AG10803 (cell line): ENCODE results near the gene UBE2G2.

ENCODE experiments used
- DNase-seq: peaks from one replicate; pipeline ENCODE4 v3.0.0; 2010; ENCODE audit warnings: low read depth
- H3K4me3 ChIP-seq: 2 replicates; pipeline ENCODE4 v1.5.1; 2011; ENCODE audit warnings: mild to moderate bottlenecking, low read length, control low read depth
- TF ChIP-seq, protein P1 (sequence below): conservative IDR thresholded peaks from 2 replicates; pipeline ENCODE4 v1.5.1; 2011; ENCODE audit warnings: mild to moderate bottlenecking, low read length, control low read depth, inconsistent platforms

The UBE2G2 gene

DNA sequence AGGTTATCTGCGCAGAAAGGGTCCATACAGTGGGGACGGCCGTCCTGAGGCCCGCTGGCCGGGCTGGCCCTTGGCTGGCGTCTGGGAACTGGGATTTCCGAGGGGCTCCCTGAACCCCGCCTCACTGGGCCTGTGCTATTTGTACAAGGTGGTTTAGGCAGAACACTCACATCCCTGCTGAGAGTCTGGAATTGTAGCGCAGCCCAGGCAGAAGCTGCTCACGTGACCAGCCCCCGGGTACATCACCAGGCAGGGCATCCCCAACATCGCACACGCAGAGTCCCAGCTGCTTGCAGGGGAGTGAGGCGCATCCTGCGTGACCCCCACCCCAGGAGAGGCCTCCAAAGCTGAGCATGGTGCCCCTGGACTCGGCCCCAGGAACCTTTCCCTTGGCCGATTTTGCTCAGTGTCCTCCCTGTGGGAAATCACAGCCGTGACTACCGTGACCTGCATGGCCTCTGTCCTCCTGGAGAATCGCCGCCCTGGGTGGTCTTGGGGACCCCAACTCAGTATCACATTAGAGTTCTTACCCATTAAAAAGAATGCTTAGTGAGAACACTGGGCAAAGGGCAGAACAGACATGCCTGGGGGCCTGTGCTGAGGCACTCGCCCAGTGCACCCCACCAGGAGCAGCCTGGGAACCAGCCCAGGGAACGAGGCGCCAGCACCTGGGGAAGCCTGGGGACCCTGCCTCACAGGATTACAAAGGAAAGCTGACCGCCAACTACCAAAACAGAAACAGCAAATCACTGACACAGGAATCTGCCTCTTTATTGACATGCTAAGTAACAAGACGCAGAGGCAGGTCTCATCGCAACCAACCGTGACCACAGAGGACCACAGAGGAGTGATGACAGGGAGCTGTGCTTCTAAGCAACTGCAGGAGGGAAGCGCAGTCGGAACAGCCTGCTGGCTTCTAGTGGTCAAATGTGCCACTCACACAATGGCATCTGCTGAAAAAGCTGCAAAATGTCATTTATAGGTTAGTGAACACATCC, 33.5 kb downstream of the UBE2G2 start:
- no peak overlapping the region for H3K4me3 ChIP-seq
- TF ChIP-seq, protein P1, sequence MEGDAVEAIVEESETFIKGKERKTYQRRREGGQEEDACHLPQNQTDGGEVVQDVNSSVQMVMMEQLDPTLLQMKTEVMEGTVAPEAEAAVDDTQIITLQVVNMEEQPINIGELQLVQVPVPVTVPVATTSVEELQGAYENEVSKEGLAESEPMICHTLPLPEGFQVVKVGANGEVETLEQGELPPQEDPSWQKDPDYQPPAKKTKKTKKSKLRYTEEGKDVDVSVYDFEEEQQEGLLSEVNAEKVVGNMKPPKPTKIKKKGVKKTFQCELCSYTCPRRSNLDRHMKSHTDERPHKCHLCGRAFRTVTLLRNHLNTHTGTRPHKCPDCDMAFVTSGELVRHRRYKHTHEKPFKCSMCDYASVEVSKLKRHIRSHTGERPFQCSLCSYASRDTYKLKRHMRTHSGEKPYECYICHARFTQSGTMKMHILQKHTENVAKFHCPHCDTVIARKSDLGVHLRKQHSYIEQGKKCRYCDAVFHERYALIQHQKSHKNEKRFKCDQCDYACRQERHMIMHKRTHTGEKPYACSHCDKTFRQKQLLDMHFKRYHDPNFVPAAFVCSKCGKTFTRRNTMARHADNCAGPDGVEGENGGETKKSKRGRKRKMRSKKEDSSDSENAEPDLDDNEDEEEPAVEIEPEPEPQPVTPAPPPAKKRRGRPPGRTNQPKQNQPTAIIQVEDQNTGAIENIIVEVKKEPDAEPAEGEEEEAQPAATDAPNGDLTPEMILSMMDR: no peak
- no peak for DNase-seq

GRCh38 chr21:44766818-44767354, 34.7 kb downstream of the UBE2G2 start:
- no peak overlapping the region for H3K4me3 ChIP-seq
- TF ChIP-seq, protein P1: no peak

GRCh38 chr21:44766014-44766817, 35.4 kb downstream of the UBE2G2 start:
- no peak overlapping the region for H3K4me3 ChIP-seq
- TF ChIP-seq, protein P1: no peak
- DNase-seq: no peak

More at GRCh38 chr21:44766818-44767354, 34.7 kb downstream of the UBE2G2 start:
- DNase-seq: no peak

DNA sequence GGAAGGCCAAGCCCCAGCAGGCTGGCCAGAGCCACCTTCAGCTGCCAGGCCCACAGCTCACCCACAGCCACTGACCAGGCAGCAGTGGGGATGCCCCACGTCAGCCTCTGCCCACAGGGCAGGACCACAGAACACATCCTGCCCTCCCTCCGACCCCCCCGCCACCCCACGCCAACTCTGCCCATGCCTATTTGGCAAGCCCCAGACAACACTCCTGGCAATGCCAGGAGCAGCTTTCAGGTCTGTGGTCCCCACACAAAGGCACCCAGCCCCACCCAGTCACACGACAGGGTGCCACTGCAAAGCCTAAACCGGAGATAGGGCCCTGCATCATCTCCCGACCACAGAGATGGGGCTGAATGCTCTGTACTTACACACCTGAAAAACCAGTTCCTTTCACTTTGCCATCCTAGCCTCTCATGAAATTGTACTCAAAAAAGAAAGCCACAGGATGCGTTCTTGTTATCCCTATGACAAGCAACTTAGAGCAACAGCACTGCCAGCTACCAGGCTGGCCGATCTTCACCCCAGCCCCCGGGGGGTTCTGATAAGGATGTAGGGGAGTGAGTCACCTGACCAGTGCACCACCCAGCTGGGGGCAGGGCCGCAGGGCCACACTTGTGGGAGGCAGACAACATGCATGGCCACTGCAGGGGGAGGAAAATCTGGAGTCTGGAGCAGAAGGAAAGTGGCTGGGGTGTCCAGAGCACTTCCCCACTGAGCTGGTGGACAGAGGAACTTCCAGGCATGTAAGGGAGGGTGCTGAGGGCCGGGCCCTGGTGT, 36.2 kb downstream of the UBE2G2 start:
- TF ChIP-seq, protein P1: no peak
- no peak overlapping the region for H3K4me3 ChIP-seq
- no peak for DNase-seq

- H3K4me3 ChIP-seq: no peak overlapping the region
- DNase-seq: no peak
- TF ChIP-seq, protein P1: no peak
Measured at GRCh38 chr21:44764319-44765230, 37.0 kb downstream of the UBE2G2 start.
